Uterus (tissue), 2 donors: ENCODE measurements around the gene MOGAT2.

Experiments
- CTCF ChIP-seq, 4 experiments: fragments of 200-600 bp in 2 of 4; fragments of 450-650 bp in 2 of 4; sonication (generic) in 2 of 4; IDR thresholded peaks; one replicate each; pipeline ENCODE4 v1.5.1; 2016 to 2019; ENCODE audit warnings: antibody characterized with exemption in 4 of 4, mild to moderate bottlenecking in 2 of 4, moderate library complexity in 1 of 4
- POLR2A ChIP-seq, 2 donors: fragments of 450-650 bp; IDR thresholded peaks; one replicate each; pipeline ENCODE4 v1.6.1; 2016; ENCODE audit warnings: antibody characterized with exemption in 2 of 2, mild to moderate bottlenecking in 1 of 2, moderate library complexity in 1 of 2

GRCh38 chr11:75776546-75776945 lies 58.9 kb downstream of the MOGAT2 start:
- TF ChIP-seq POLR2A (IDR thresholded peaks at IDR 0.05): no peak
- no peak for TF ChIP-seq CTCF (IDR thresholded peaks at IDR 0.05)
